ENCODE measurements around the gene AK5.

DNA sequence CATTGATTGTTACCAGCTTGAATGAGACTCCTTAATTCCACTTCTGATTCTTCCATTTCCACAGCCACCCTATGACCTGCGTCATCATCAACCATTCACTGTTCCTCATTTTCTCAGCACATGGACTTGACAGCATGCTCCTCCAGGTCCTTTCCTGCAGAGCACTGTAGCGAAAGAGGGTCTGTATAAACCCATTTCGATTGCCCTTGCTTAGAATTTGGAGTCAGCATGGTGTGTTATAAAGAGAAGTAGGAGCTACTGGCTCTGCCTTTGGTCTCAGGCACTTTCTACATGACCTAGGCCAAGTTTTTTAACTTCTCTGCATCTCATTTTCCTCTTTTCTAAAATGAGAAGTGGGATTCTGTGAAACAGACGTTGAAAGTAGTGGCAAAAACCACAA is 133.8 kb downstream of the AK5 start:
- TF ChIP-seq CTCF (IDR thresholded peaks at IDR 0.05) (no peak), EP300 (IDR thresholded peaks at IDR 0.05) (no peak), RNF2 (IDR thresholded peaks at IDR 0.05; ENCODE audit: borderline replicate concordance, low read depth) (no peak), REST (IDR thresholded peaks at IDR 0.05) (no peak), ZC3H11A (IDR thresholded peaks at IDR 0.05) (no peak), ELK1 (IDR thresholded peaks at IDR 0.05; ENCODE audit: low read depth, low read length) (no peak), JUN (IDR thresholded peaks at IDR 0.05) (no peak), POLR2A (IDR thresholded peaks at IDR 0.05; ENCODE audit: low read length) (no peak)

Data from A549 (cell line).